ENCODE results near the gene TIRAP. TPM values are rescaled to one million over a fixed set of nuclear protein-coding genes. Genes with fewer than 3 reads are reported as not detected.

The TIRAP gene
- total and polyA plus RNA-seq, 9 of the 15 experiments (the other 6 are each of a cell fraction or from before 2014, with no cell fraction given): 0.60 to 8.7 (median 3.7) TPM

DNA sequence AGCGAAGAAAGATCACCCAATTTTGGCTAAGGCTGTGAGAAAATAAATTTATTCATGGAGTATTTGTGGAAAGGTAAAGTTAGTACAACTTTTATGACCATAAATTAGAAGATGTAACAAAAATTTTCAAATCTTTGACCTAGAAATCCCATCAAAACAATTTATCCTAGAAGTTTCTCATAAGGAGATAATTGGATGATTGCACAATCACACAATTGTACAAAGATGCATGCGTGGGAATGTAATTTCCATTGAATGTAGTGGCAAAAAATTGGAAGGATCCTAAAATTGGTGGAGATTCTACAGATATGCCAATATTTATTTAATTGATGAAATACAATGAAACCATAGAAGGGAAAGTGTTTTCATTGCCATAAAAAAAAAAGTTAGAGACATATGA, 25.7 kb upstream of the TIRAP start:
- POLR2A ChIA-PET: interaction anchor here (0.7 to 2.1 kb wide), 5 partner anchors 8 to 32 kb away, joined by 3 to 6 read pairs (median 3); partner anchors contain the start of genes FOXRED1 and SRPRA
- FAIRE-seq: no peak
- Histone ChIP-seq H3K9me1 (ENCODE audit: control insufficient read depth, insufficient read depth, low read length) (no peaks in the 10 kb centered on the region), H3K9me3 (replicated peaks; ENCODE audit: control insufficient read depth, insufficient read depth, low read depth, low read length) (no peaks in the 10 kb centered on the region), H4K20me1 (replicated peaks; ENCODE audit: control insufficient read depth, insufficient read depth, low read length) (no peaks in the 10 kb centered on the region), H3K9ac (ENCODE audit: insufficient read depth in 1 of 2, low read depth in 2 of 2, low read length in 2 of 2) (no peak overlapping the region), H3K27ac (ENCODE audit: extremely low read depth, low read depth, low read length) (no peak overlapping the region), H2AFZ (ENCODE audit: low read depth, low read length) (no peak overlapping the region), H3K4me3 (no peak overlapping the region), H3K79me2 (ENCODE audit: control insufficient read depth, insufficient read depth, low read length) (no peaks in the 10 kb centered on the region), H3K4me1 (replicated peaks in 1 of 2; ENCODE audit: control insufficient read depth in 2 of 2, insufficient read depth in 2 of 2, low read length in 2 of 2) (peaks cover 0 to 6% of the 10 kb centered on the region in 2 experiments; a peak in 2 of 5 replicates), H3K36me3 (ENCODE audit: control insufficient read depth, insufficient read depth, low read length) (peaks cover 64% of the 10 kb centered on the region), H3K27me3 (ENCODE audit: control insufficient read depth in 2 of 2, insufficient read depth in 2 of 2, low read length in 2 of 2) (no peaks in the 10 kb centered on the region), H3K4me2 (ENCODE audit: insufficient read depth, low read length) (no peak overlapping the region)
- WGBS (ENCODE audit: insufficient coverage, low coverage, missing lambda C conversion rate): 90% methylated on average over 2 of the region's 2 CpGs
- TF ChIP-seq CEBPB (tag; IDR thresholded peaks at IDR 0.05) (peak; percentile 90), U2AF1 (optimal IDR thresholded peaks at IDR 0.05; ENCODE audit: low read depth, low read length) (no peak), RBM14 (IDR thresholded peaks at IDR 0.05; ENCODE audit: borderline replicate concordance, insufficient read depth, low read depth, low read length) (no peak), CEBPG (CRISPR knock-in tag; IDR thresholded peaks at IDR 0.05) (no peak), CEBPG (tag; conservative IDR thresholded peaks at IDR 0.05 in 1 of 2, IDR thresholded peaks at IDR 0.05 in 1 of 2) (peak; percentile 71 to 90), CBFB (CRISPR knock-in tag; IDR thresholded peaks at IDR 0.05) (no peak)
- no peak for ATAC-seq
- CTCF ChIA-PET (ENCODE audit: low intra/inter-chr PET ratio): no interaction called here
- BruUV-seq (replicated peaks): no TSS peak
- in situ Hi-C loops (cut with MboI) (no loop called here), intact Hi-C loops (cut with micrococcal nuclease) (no loop called here)
- no peak for DNase-seq (ENCODE audit: extremely low read depth in 1 of 4, low spot score in 3 of 4)

DNA sequence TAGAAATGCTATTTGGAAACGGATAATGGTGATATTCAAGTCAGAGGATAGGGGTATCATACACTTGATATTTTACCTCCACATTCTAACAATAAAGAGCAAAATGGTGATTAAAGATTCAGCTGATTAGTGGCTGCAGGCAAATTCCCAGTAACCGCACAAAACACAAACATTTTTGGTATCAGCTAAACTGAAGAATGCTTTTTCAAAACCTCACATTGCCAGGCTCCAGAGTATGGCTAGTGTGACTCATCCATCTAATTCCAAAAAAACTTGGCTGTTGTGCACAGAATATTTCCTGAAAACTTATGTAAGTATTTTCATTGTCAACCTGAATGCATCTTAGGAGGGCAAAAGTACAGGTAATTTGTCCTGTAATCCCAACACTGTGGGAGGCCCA, 25.1 kb upstream of the TIRAP start:
- intact Hi-C loops (cut with micrococcal nuclease) (no loop called here), in situ Hi-C loops (cut with MboI) (no loop called here)
- H3K27me3 ChIP-seq (ENCODE audit: control insufficient read depth in 2 of 2, insufficient read depth in 2 of 2, low read length in 2 of 2): no peaks in the 10 kb centered on the region
- ATAC-seq (no peak), FAIRE-seq (no peak), DNase-seq (ENCODE audit: extremely low read depth in 1 of 4, low spot score in 3 of 4) (no peak)
- no peaks in the 10 kb centered on the region for H3K9me3 ChIP-seq (replicated peaks; ENCODE audit: control insufficient read depth, insufficient read depth, low read depth, low read length)
- CTCF ChIA-PET (ENCODE audit: low intra/inter-chr PET ratio): no interaction called here
- H3K9ac ChIP-seq (ENCODE audit: insufficient read depth in 1 of 2, low read depth in 2 of 2, low read length in 2 of 2): no peak overlapping the region
- POLR2A ChIA-PET: interaction anchor here (0.7 to 2.1 kb wide), 5 partner anchors 9 to 33 kb away, joined by 3 to 6 read pairs (median 3); partner anchors contain the start of genes FOXRED1 and SRPRA
- no peak overlapping the region for H3K4me2 ChIP-seq (ENCODE audit: insufficient read depth, low read length)
- no peak overlapping the region for H2AFZ ChIP-seq (ENCODE audit: low read depth, low read length)
- peaks cover 0 to 6% of the 10 kb centered on the region in 2 experiments; a peak in 2 of 5 replicates for H3K4me1 ChIP-seq (replicated peaks in 1 of 2; ENCODE audit: control insufficient read depth in 2 of 2, insufficient read depth in 2 of 2, low read length in 2 of 2)
- H4K20me1 ChIP-seq (replicated peaks; ENCODE audit: control insufficient read depth, insufficient read depth, low read length): no peaks in the 10 kb centered on the region
- WGBS (ENCODE audit: insufficient coverage, low coverage, missing lambda C conversion rate): 80% methylated on average over 2 of the region's 2 CpGs
- no TSS peak for BruUV-seq (replicated peaks)
- H3K79me2 ChIP-seq (ENCODE audit: control insufficient read depth, insufficient read depth, low read length): no peaks in the 10 kb centered on the region
- no peak overlapping the region for H3K4me3 ChIP-seq
- H3K36me3 ChIP-seq (ENCODE audit: control insufficient read depth, insufficient read depth, low read length): peaks cover 67% of the 10 kb centered on the region
- H3K9me1 ChIP-seq (ENCODE audit: control insufficient read depth, insufficient read depth, low read length): no peaks in the 10 kb centered on the region
- H3K27ac ChIP-seq (ENCODE audit: extremely low read depth, low read depth, low read length): no peak overlapping the region
- TF ChIP-seq, protein P1, sequence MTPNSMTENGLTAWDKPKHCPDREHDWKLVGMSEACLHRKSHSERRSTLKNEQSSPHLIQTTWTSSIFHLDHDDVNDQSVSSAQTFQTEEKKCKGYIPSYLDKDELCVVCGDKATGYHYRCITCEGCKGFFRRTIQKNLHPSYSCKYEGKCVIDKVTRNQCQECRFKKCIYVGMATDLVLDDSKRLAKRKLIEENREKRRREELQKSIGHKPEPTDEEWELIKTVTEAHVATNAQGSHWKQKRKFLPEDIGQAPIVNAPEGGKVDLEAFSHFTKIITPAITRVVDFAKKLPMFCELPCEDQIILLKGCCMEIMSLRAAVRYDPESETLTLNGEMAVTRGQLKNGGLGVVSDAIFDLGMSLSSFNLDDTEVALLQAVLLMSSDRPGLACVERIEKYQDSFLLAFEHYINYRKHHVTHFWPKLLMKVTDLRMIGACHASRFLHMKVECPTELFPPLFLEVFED (CRISPR knock-in tag; conservative IDR thresholded peaks at IDR 0.05): no peak
- TF ChIP-seq ZNF12 (CRISPR knock-in tag; IDR thresholded peaks at IDR 0.05) (no peak), KDM1A (IDR thresholded peaks at IDR 0.05) (no peak), KHSRP (IDR thresholded peaks at IDR 0.05) (no peak), PPARD (CRISPR knock-in tag; IDR thresholded peaks at IDR 0.05) (no peak), NR2F6 (CRISPR knock-in tag; IDR thresholded peaks at IDR 0.05) (no peak)
- TF ChIP-seq, protein P2, sequence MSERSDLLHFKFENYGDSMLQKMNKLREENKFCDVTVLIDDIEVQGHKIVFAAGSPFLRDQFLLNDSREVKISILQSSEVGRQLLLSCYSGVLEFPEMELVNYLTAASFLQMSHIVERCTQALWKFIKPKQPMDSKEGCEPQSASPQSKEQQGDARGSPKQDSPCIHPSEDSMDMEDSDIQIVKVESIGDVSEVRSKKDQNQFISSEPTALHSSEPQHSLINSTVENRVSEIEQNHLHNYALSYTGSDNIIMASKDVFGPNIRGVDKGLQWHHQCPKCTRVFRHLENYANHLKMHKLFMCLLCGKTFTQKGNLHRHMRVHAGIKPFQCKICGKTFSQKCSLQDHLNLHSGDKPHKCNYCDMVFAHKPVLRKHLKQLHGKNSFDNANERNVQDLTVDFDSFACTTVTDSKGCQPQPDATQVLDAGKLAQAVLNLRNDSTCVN (CRISPR knock-in tag; IDR thresholded peaks at IDR 0.05): no peak
- TF ChIP-seq, protein P3, sequence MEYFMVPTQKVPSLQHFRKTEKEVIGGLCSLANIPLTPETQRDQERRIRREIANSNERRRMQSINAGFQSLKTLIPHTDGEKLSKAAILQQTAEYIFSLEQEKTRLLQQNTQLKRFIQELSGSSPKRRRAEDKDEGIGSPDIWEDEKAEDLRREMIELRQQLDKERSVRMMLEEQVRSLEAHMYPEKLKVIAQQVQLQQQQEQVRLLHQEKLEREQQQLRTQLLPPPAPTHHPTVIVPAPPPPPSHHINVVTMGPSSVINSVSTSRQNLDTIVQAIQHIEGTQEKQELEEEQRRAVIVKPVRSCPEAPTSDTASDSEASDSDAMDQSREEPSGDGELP (CRISPR knock-in tag; IDR thresholded peaks at IDR 0.05; ENCODE audit: borderline replicate concordance): no peak

Data from K562 (cell line).